Measurements from ENCODE around the gene SFXN3. TPM values are rescaled to one million over a fixed set of nuclear protein-coding genes. Genes with fewer than 3 reads are reported as not detected.

Gene SFXN3
- total RNA-seq, 1 experiment from 2014 or later: 16.9 TPM

- peak; percentile 83 for DNase-seq (ENCODE audit: low spot score)
These were observed 30.7 kb downstream of the SFXN3 start, which contains the start of gene KAZALD1 for GRCh38 chr10:101061624-101062231. Gene KAZALD1 (plus strand): TSS chr10:101061989. CDS start chr10:101062593, 604 bp downstream.

GRCh38 chr10:101062232-101063049 is 31.4 kb downstream of the SFXN3 start:
- CTCF ChIA-PET: interaction anchor here (0.6 to 3.0 kb wide), 5 partner anchors 9 to 79 kb away, joined by 3 to 16 read pairs (median 8); no protein-coding TSS in a partner anchor
- H3K27ac ChIP-seq (ENCODE audit: low read depth, low read length, poor library complexity, severe bottlenecking): peak overlapping the region; percentile 98
- intact Hi-C loops (cut with micrococcal nuclease; ENCODE audit: unreplicated experiment): loop anchor here (5.0 kb wide), 1 partner anchor 65 kb away; the partner anchor contains the start of gene LZTS2
- peak; percentile 48 for TF ChIP-seq CTCF (conservative IDR thresholded peaks at IDR 0.05; ENCODE audit: low read depth, low read length)
- no peak for TF ChIP-seq EZH2 (IDR thresholded peaks at IDR 0.05; ENCODE audit: borderline replicate concordance, low read depth, low read length, poor library complexity, severe bottlenecking)
- peak; percentile 67 for DNase-seq (ENCODE audit: low spot score)
- H3K4me1 ChIP-seq (ENCODE audit: insufficient read depth, low read length, poor library complexity, severe bottlenecking): peaks cover 71% of the 10 kb centered on the region
- H3K36me3 ChIP-seq (ENCODE audit: insufficient read depth, low read length, poor library complexity, severe bottlenecking): no peaks in the 10 kb centered on the region
- H3K9me3 ChIP-seq (ENCODE audit: low read depth, low read length, poor library complexity, severe bottlenecking): no peaks in the 10 kb centered on the region
- POLR2A ChIA-PET (ENCODE audit: low non-redundant PET): no interaction called here
- H3K4me3 ChIP-seq (ENCODE audit: low read depth, low read length, poor library complexity, severe bottlenecking): peak overlapping the region; percentile 73
- no peaks in the 10 kb centered on the region for H3K27me3 ChIP-seq (replicated peaks; ENCODE audit: insufficient read depth, low read depth, low read length, poor library complexity)
- BruUV-seq (replicated peaks): no TSS peak

More at GRCh38 chr10:101061624-101062231, 30.7 kb downstream of the SFXN3 start, which contains the start of gene KAZALD1:
- peak within 1 kb of the TSS; percentile 98 for H3K27ac ChIP-seq (ENCODE audit: low read depth, low read length, poor library complexity, severe bottlenecking)
- H3K36me3 ChIP-seq (ENCODE audit: insufficient read depth, low read length, poor library complexity, severe bottlenecking): no peaks in the 10 kb centered on the region
- intact Hi-C loops (cut with micrococcal nuclease; ENCODE audit: unreplicated experiment): loop anchor here (5.0 kb wide), 1 partner anchor 64 kb away; the partner anchor contains the start of gene LZTS2
- POLR2A ChIA-PET (ENCODE audit: low non-redundant PET): no interaction called here
- no peaks in the 10 kb centered on the region for H3K27me3 ChIP-seq (replicated peaks; ENCODE audit: insufficient read depth, low read depth, low read length, poor library complexity)
- BruUV-seq (replicated peaks): TSS peak; percentile 74
- H3K4me1 ChIP-seq (ENCODE audit: insufficient read depth, low read length, poor library complexity, severe bottlenecking): peaks cover 72% of the 10 kb centered on the region
- H3K4me3 ChIP-seq (ENCODE audit: low read depth, low read length, poor library complexity, severe bottlenecking): peak within 1 kb of the TSS; percentile 73
- H3K9me3 ChIP-seq (ENCODE audit: low read depth, low read length, poor library complexity, severe bottlenecking): no peaks in the 10 kb centered on the region
- CTCF ChIA-PET: interaction anchor here (0.6 to 1.4 kb wide), 4 partner anchors 8 to 80 kb away, joined by 3 to 10 read pairs (median 6); no protein-coding TSS in a partner anchor
- TF ChIP-seq CTCF (conservative IDR thresholded peaks at IDR 0.05; ENCODE audit: low read depth, low read length): no peak
- TF ChIP-seq EZH2 (IDR thresholded peaks at IDR 0.05; ENCODE audit: borderline replicate concordance, low read depth, low read length, poor library complexity, severe bottlenecking): no peak

- no peak for TF ChIP-seq CTCF (conservative IDR thresholded peaks at IDR 0.05; ENCODE audit: low read depth, low read length)
- no peak for TF ChIP-seq EZH2 (IDR thresholded peaks at IDR 0.05; ENCODE audit: borderline replicate concordance, low read depth, low read length, poor library complexity, severe bottlenecking)
- Histone ChIP-seq H3K9me3 (ENCODE audit: low read depth, low read length, poor library complexity, severe bottlenecking) (no peaks in the 10 kb centered on the region), H3K4me3 (ENCODE audit: low read depth, low read length, poor library complexity, severe bottlenecking) (peak overlapping the region; percentile 73), H3K4me1 (ENCODE audit: insufficient read depth, low read length, poor library complexity, severe bottlenecking) (peaks cover 70% of the 10 kb centered on the region), H3K36me3 (ENCODE audit: insufficient read depth, low read length, poor library complexity, severe bottlenecking) (no peaks in the 10 kb centered on the region), H3K27ac (ENCODE audit: low read depth, low read length, poor library complexity, severe bottlenecking) (peak overlapping the region; percentile 98), H3K27me3 (replicated peaks; ENCODE audit: insufficient read depth, low read depth, low read length, poor library complexity) (no peaks in the 10 kb centered on the region)
- intact Hi-C loops (cut with micrococcal nuclease; ENCODE audit: unreplicated experiment): loop anchor here (5.0 kb wide), 1 partner anchor 66 kb away; the partner anchor contains the start of gene LZTS2
- no TSS peak for BruUV-seq (replicated peaks)
- CTCF ChIA-PET: interaction anchor here (1.0 to 3.0 kb wide), 2 partner anchors 12 to 22 kb away, joined by 3 to 16 read pairs; no protein-coding TSS in a partner anchor
- DNase-seq (ENCODE audit: low spot score): peak; percentile 73
- POLR2A ChIA-PET (ENCODE audit: low non-redundant PET): interaction anchor here (0.9 kb wide), 1 partner anchor 12 kb away, joined by 5 read pairs; no protein-coding TSS in a partner anchor
These were observed 32.1 kb downstream of the SFXN3 start for GRCh38 chr10:101063050-101063525.

Data from A673 (cell line).